Esophagus muscularis mucosa (tissue), 4 donors: ENCODE data around the gene XPC. TPM values are rescaled to one million over a fixed set of nuclear protein-coding genes. Genes with fewer than 3 reads are reported as not detected.

Experiments used
- DNase-seq: peaks from one replicate; pipeline ENCODE4 v3.0.0-alpha.2; 2017; ENCODE audit errors: extremely low spot score
- H3K27ac ChIP-seq, 4 donors: fragments of 200-600 bp; sonication (generic); replicated peaks in 1 of 4; 1 replicate in 3 of 4; 2 replicates in 1 of 4; pipeline ENCODE4 v1.5.1; 2016 to 2019; ENCODE audit warnings: mild to moderate bottlenecking in 1 of 4
- H3K27me3 ChIP-seq, 4 donors: fragments of 200-600 bp; sonication (generic); one replicate each; pipeline versions ENCODE4 v1.5.1 to v1.6.0; 2016 to 2019
- H3K36me3 ChIP-seq, 4 donors: fragments of 200-600 bp; sonication (generic); one replicate each; pipeline ENCODE4 v1.5.1; 2016 to 2019
- H3K4me1 ChIP-seq, 4 donors: fragments of 200-600 bp; sonication (generic); one replicate each; pipeline ENCODE4 v1.5.1; 2016 to 2019
- H3K4me3 ChIP-seq, 4 donors: fragments of 200-600 bp; sonication (generic); 1 replicate in 2 of 4; 2 replicates in 2 of 4; pipeline ENCODE4 v1.5.1; 2016 to 2019; ENCODE audit warnings: mild to moderate bottlenecking in 4 of 4, moderate library complexity in 1 of 4
- H3K9me3 ChIP-seq, 4 donors: fragments of 200-600 bp; sonication (generic); 1 replicate in 3 of 4; 2 replicates in 1 of 4; pipeline ENCODE4 v1.5.1; 2016 to 2019
- CTCF ChIP-seq, 3 experiments: fragments of 200-600 bp in 2 of 3; fragments of 450-650 bp in 1 of 3; sonication (generic) in 2 of 3; IDR thresholded peaks; one replicate each; pipeline ENCODE4 v1.5.1; 2017 to 2019; ENCODE audit warnings: antibody characterized with exemption in 3 of 3, mild to moderate bottlenecking in 2 of 3, moderate library complexity in 1 of 3
- EP300 ChIP-seq: sonication (generic); formaldehyde crosslinking; IDR thresholded peaks from one replicate; pipeline ENCODE4 v1.6.1; 2017; ENCODE audit warnings: antibody characterized with exemption
- POLR2A ChIP-seq: fragments of 450-650 bp; IDR thresholded peaks from one replicate; pipeline ENCODE4 v1.6.1; 2017; ENCODE audit warnings: antibody characterized with exemption, moderate library complexity, mild to moderate bottlenecking, low read depth
- POLR2AphosphoS5 ChIP-seq, 2 donors: sonication (generic); formaldehyde crosslinking; IDR thresholded peaks; one replicate each; pipeline ENCODE4 v1.6.1; 2017; ENCODE audit warnings: antibody characterized with exemption in 2 of 2
- WGBS: methylation state at CpG from one replicate; pipeline ENCODE4 v1.1.5; 2018; 5-methylcytosine and 5-hydroxymethylcytosine counted together
- intact Hi-C: fragments of 100-400 bp; cut with DNase I; formaldehyde crosslinking; loops from one replicate; pipeline ENCODE4 v1.15.1; 2023
- total RNA-seq, 4 donors: library from RNA; depleted of rRNA; stranded (reverse); fragments of >200 nt; gene quantifications; one replicate each; pipeline versions ENCODE4 v1.1.0 to v1.2.1, GENCODE V29; 2016

Gene XPC
- total RNA-seq, 4 donors from 2014 or later: 28.9 to 41.9 (median 37.8) TPM

- intact Hi-C loops: no loop called here
Observed at GRCh38 chr3:14146381-14147065, 31.9 kb downstream of the XPC start.

GRCh38 chr3:14145670-14146380 lies 32.6 kb downstream of the XPC start:
- TF ChIP-seq POLR2AphosphoS5 (IDR thresholded peaks at IDR 0.05) (no peak), CTCF (IDR thresholded peaks at IDR 0.05) (no peak), EP300 (no peak), POLR2A (no peak)
- peaks cover 52 to 79% (median 75%) of the 10 kb centered on the region in 4 donors for H3K4me1 ChIP-seq
- 87% methylated on average over 6 of the region's 10 CpGs for WGBS
- H3K36me3 ChIP-seq: peaks cover 21 to 68% (median 62%) of the 10 kb centered on the region in 4 donors
- H3K9me3 ChIP-seq: no peaks in the 10 kb centered on the region
- no peaks in the 10 kb centered on the region for H3K27me3 ChIP-seq
- peak overlapping the region; percentile 86 to 92 (median 90) for H3K27ac ChIP-seq
- intact Hi-C loops: no loop called here
- no peak overlapping the region for H3K4me3 ChIP-seq
- DNase-seq: no peak

More at GRCh38 chr3:14146381-14147065, 31.9 kb downstream of the XPC start:
- H3K36me3 ChIP-seq: peaks cover 19 to 68% (median 61%) of the 10 kb centered on the region in 4 donors
- peaks cover 50 to 72% (median 68%) of the 10 kb centered on the region in 4 donors for H3K4me1 ChIP-seq
- H3K27me3 ChIP-seq: no peaks in the 10 kb centered on the region
- peak in 1 of 2 donors; percentile 22 for TF ChIP-seq POLR2AphosphoS5 (IDR thresholded peaks at IDR 0.05)
- TF ChIP-seq CTCF (IDR thresholded peaks at IDR 0.05): no peak
- peak overlapping the region; percentile 86 to 92 (median 90) for H3K27ac ChIP-seq
- DNase-seq: no peak
- WGBS: 96% methylated on average over 7 of the region's 10 CpGs
- no peak overlapping the region for H3K4me3 ChIP-seq
- no peaks in the 10 kb centered on the region for H3K9me3 ChIP-seq

- TF ChIP-seq CTCF (IDR thresholded peaks at IDR 0.05) (no peak), POLR2AphosphoS5 (IDR thresholded peaks at IDR 0.05) (no peak), POLR2A (no peak), EP300 (no peak)
- H3K27me3 ChIP-seq: no peaks in the 10 kb centered on the region
- H3K9me3 ChIP-seq: no peaks in the 10 kb centered on the region
- H3K4me3 ChIP-seq: peak overlapping the region in 2 of 4 donors; percentile 34
- intact Hi-C loops: no loop called here
- peak overlapping the region; percentile 86 to 92 (median 90) for H3K27ac ChIP-seq
- peaks cover 23 to 70% (median 64%) of the 10 kb centered on the region in 4 donors for H3K36me3 ChIP-seq
- DNase-seq: no peak
- WGBS: 75% methylated on average over 9 of the region's 9 CpGs
- peaks cover 52 to 83% (median 78%) of the 10 kb centered on the region in 4 donors for H3K4me1 ChIP-seq
Observed at GRCh38 chr3:14145236-14145635, 33.2 kb downstream of the XPC start.

- intact Hi-C loops: no loop called here
- 7% methylated on average over 7 of the region's 7 CpGs for WGBS
Observed at GRCh38 chr3:14144423-14145075, 33.9 kb downstream of the XPC start.

More at GRCh38 chr3:14144423-14145075, 33.9 kb downstream of the XPC start:
- H3K9me3 ChIP-seq: no peaks in the 10 kb centered on the region
- H3K27ac ChIP-seq: peak overlapping the region; percentile 86 to 92 (median 90)
- TF ChIP-seq POLR2AphosphoS5 (IDR thresholded peaks at IDR 0.05) (peak; percentile 66 to 78), POLR2A (no peak)
- H3K4me1 ChIP-seq: peaks cover 52 to 83% (median 78%) of the 10 kb centered on the region in 4 donors
- no peaks in the 10 kb centered on the region for H3K27me3 ChIP-seq
- peaks cover 30 to 71% (median 65%) of the 10 kb centered on the region in 4 donors for H3K36me3 ChIP-seq
- no peak for DNase-seq
- H3K4me3 ChIP-seq: peak overlapping the region; percentile 10 to 39 (median 34)
